H1 (cell line): ENCODE results near the gene TMEM170A. TPM values are rescaled to one million over a fixed set of nuclear protein-coding genes. Genes with fewer than 3 reads are reported as not detected.

Experiments used
- CTCF ChIA-PET: fragments of 300-600 bp; sonication (Branson Sonifier 250); formaldehyde crosslinking; loops from one replicate; lab custom pipeline; 2021; ENCODE audit not compliant: partially characterized antibody; lab: Charles Lee
- POLR2A ChIA-PET: fragments of 300-600 bp; sonication (Branson Sonifier 250); formaldehyde crosslinking; loops from one replicate; lab custom pipeline; 2021; ENCODE audit warnings: inconsistent platforms; ENCODE audit not compliant: partially characterized antibody; lab: Charles Lee
- DNase-seq, 2 experiments: peaks; one replicate each; pipeline versions ENCODE4 v3.0.0 to v3.0.0-alpha.2; 2010 to 2022; ENCODE audit warnings: low spot score in 2 of 2, low read depth in 1 of 2, mixed read lengths in 1 of 2
- FAIRE-seq: peaks from 2 replicates; lab custom pipeline; 2011; peaks lifted over from hg19 to GRCh38; lab: Jason Lieb, UNC
- H2AFZ ChIP-seq: 2 replicates; pipeline ENCODE4 v1.8.1; 2012; ENCODE audit warnings: low read length, inconsistent platforms
- H2AK5ac ChIP-seq: 2 replicates; pipeline ENCODE4 v1.6.1; 2013; ENCODE audit warnings: low read depth, low read length
- H2BK120ac ChIP-seq: replicated peaks from 2 replicates; pipeline ENCODE3; 2013; ENCODE audit warnings: low read depth, low read length, inconsistent platforms
- H2BK12ac ChIP-seq: 2 replicates; pipeline ENCODE4 v1.6.1; 2013; ENCODE audit warnings: low read depth, low read length
- H2BK15ac ChIP-seq: 2 replicates; pipeline ENCODE4 v1.6.1; 2013; ENCODE audit warnings: low read length
- H2BK20ac ChIP-seq: 2 replicates; pipeline ENCODE4 v1.6.1; 2013; ENCODE audit warnings: low read length
- H2BK5ac ChIP-seq: 2 replicates; pipeline ENCODE4 v1.6.1; 2013; ENCODE audit warnings: low read depth, low read length
- H3K14ac ChIP-seq: 2 replicates; pipeline ENCODE4 v1.6.1; 2013; ENCODE audit warnings: inconsistent platforms; ENCODE audit not compliant: insufficient read length
- H3K18ac ChIP-seq: 2 replicates; pipeline ENCODE4 v1.6.1; 2013; ENCODE audit warnings: low read length; ENCODE audit errors: extremely low read depth
- H3K23ac ChIP-seq: 2 replicates; pipeline ENCODE4 v1.6.1; 2013; ENCODE audit warnings: inconsistent platforms; ENCODE audit not compliant: insufficient read length
- H3K23me2 ChIP-seq: 2 replicates; pipeline ENCODE4 v1.6.1; 2013; ENCODE audit warnings: low read depth, low read length
- H3K27ac ChIP-seq: 2 replicates; pipeline ENCODE4 v1.6.1; 2011; ENCODE audit warnings: low read depth, low read length, inconsistent platforms
- H3K27me3 ChIP-seq, 4 experiments: replicated peaks in 1 of 4; 1 replicate in 1 of 4; 2 replicates in 3 of 4; pipeline versions ENCODE4 v1.6.1 to v1.8.1; 2011 to 2013; ENCODE audit warnings: low read length in 3 of 4, mild to moderate bottlenecking in 3 of 4, inconsistent platforms in 2 of 4, mixed read lengths in 2 of 4, moderate library complexity in 1 of 4; ENCODE audit not compliant: control insufficient read depth in 3 of 4, insufficient read depth in 3 of 4; ENCODE audit errors: extremely low read depth in 1 of 4
- H3K36me3 ChIP-seq, 4 experiments: 2 replicates each; pipeline versions ENCODE4 v1.6.1 to v1.8.1; 2011 to 2013; ENCODE audit warnings: mild to moderate bottlenecking in 4 of 4, low read length in 3 of 4, moderate library complexity in 2 of 4, control low read depth in 1 of 4, inconsistent platforms in 1 of 4; ENCODE audit not compliant: insufficient read depth in 4 of 4, control insufficient read depth in 2 of 4
- H3K4ac ChIP-seq: replicated peaks from 2 replicates; pipeline ENCODE3; 2013; ENCODE audit warnings: low read length, low read depth, mixed read lengths, inconsistent platforms; ENCODE audit not compliant: insufficient read length
- H3K4me1 ChIP-seq, 4 experiments: replicated peaks in 1 of 4; 1 replicate in 1 of 4; 2 replicates in 3 of 4; pipeline versions ENCODE4 v1.6.1 to v1.8.1; 2011 to 2013; ENCODE audit warnings: low read length in 3 of 4, inconsistent platforms in 2 of 4, mixed read lengths in 1 of 4; ENCODE audit not compliant: insufficient read depth in 4 of 4, control insufficient read depth in 3 of 4
- H3K4me2 ChIP-seq, 2 experiments: 2 replicates each; pipeline versions ENCODE4 v1.6.1 to v1.8.1; 2011 to 2013; ENCODE audit warnings: low read depth in 2 of 2, low read length in 2 of 2, control low read depth in 1 of 2, inconsistent platforms in 1 of 2, mild to moderate bottlenecking in 1 of 2; ENCODE audit not compliant: insufficient read depth in 1 of 2
- H3K4me3 ChIP-seq, 4 experiments: fragments of 200-600, 300-600 bp in 1 of 4; sonication (generic), shearing (Covaris generic), sonication (Bioruptor Twin) in 1 of 4; 2 replicates each; pipeline versions ENCODE4 v1.5.1 to v1.8.1; 2011 to 2016; ENCODE audit warnings: low read length in 4 of 4, low read depth in 3 of 4, control low read depth in 2 of 4, inconsistent platforms in 2 of 4, mild to moderate bottlenecking in 2 of 4, mixed read lengths in 1 of 4, moderate library complexity in 1 of 4; ENCODE audit not compliant: insufficient read depth in 2 of 4; ENCODE audit errors: extremely low read depth in 1 of 4
- H3K56ac ChIP-seq: replicated peaks from 2 replicates; pipeline ENCODE3; 2013; ENCODE audit warnings: low read depth, mild to moderate bottlenecking, mixed read lengths, low read length, inconsistent platforms; ENCODE audit not compliant: insufficient read length
- H3K79me1 ChIP-seq: 2 replicates; pipeline ENCODE4 v1.6.1; 2013; ENCODE audit warnings: low read depth, low read length, control low read depth
- H3K79me2 ChIP-seq, 2 experiments: 2 replicates each; pipeline versions ENCODE4 v1.6.1 to v1.8.1; 2012 to 2013; ENCODE audit warnings: low read length in 2 of 2, mild to moderate bottlenecking in 2 of 2, inconsistent platforms in 1 of 2; ENCODE audit not compliant: insufficient read depth in 2 of 2, control insufficient read depth in 1 of 2
- H3K9ac ChIP-seq, 4 experiments: replicated peaks in 1 of 4; 1 replicate in 1 of 4; 2 replicates in 3 of 4; pipeline versions ENCODE4 v1.6.1 to v1.8.1; 2011 to 2013; ENCODE audit warnings: low read depth in 3 of 4, low read length in 3 of 4, control low read depth in 2 of 4, mild to moderate bottlenecking in 2 of 4, moderate library complexity in 2 of 4, inconsistent platforms in 1 of 4; ENCODE audit errors: extremely low read depth in 1 of 4
- H3K9me3 ChIP-seq, 2 experiments: 2 replicates each; pipeline versions ENCODE4 v1.6.1 to v1.8.1; 2012 to 2013; ENCODE audit warnings: mild to moderate bottlenecking in 2 of 2, moderate library complexity in 2 of 2, control low read depth in 1 of 2, inconsistent platforms in 1 of 2, low read depth in 1 of 2, low read length in 1 of 2, mixed read lengths in 1 of 2; ENCODE audit not compliant: insufficient read depth in 2 of 2
- H4K20me1 ChIP-seq, 2 experiments: replicated peaks in 1 of 2; 2 replicates each; pipeline versions ENCODE3 to v1.8.1; 2011 to 2013; ENCODE audit warnings: inconsistent platforms in 2 of 2, low read length in 2 of 2, mild to moderate bottlenecking in 1 of 2; ENCODE audit not compliant: insufficient read depth in 2 of 2, control insufficient read depth in 1 of 2
- H4K5ac ChIP-seq: 2 replicates; pipeline ENCODE4 v1.6.1; 2013; ENCODE audit warnings: low read length, low read depth, mixed read lengths, inconsistent platforms; ENCODE audit not compliant: insufficient read length
- H4K8ac ChIP-seq: 2 replicates; pipeline ENCODE4 v1.8.0; 2013; ENCODE audit warnings: mild to moderate bottlenecking, moderate library complexity, low read length, inconsistent platforms; ENCODE audit not compliant: insufficient read depth; ENCODE audit errors: extremely low read depth
- H4K91ac ChIP-seq: replicated peaks from 2 replicates; pipeline ENCODE3; 2013; ENCODE audit warnings: low read length, mixed read lengths, inconsistent platforms; ENCODE audit not compliant: insufficient read length
- CBX5 ChIP-seq: fragments of 300-800, 300-1000 bp; sonication (generic); IDR thresholded peaks from 2 replicates; pipeline ENCODE4 v1.7.1; 2016; ENCODE audit warnings: antibody characterized with exemption, low read length, low read depth
- CHD2 ChIP-seq: IDR thresholded peaks from 2 replicates; pipeline ENCODE4 v1.6.1; 2012; ENCODE audit warnings: low read length, improper control_type of control experiment
- CTBP2 ChIP-seq: IDR thresholded peaks from 2 replicates; pipeline ENCODE4 v1.7.0; 2011; ENCODE audit warnings: borderline replicate concordance, mild to moderate bottlenecking, moderate library complexity, mixed read lengths, low read length; ENCODE audit not compliant: insufficient read depth, insufficient read length
- GABPA ChIP-seq: IDR thresholded peaks from 2 replicates; pipeline ENCODE4 v1.6.1; 2011; ENCODE audit warnings: mild to moderate bottlenecking, low read length, moderate library complexity, borderline replicate concordance; ENCODE audit not compliant: insufficient read depth
- HDAC6 ChIP-seq: IDR thresholded peaks from one replicate; pipeline ENCODE4 v1.7.1; 2012; ENCODE audit warnings: low read depth, mild to moderate bottlenecking, inconsistent platforms, low read length, moderate library complexity
- KDM5A ChIP-seq: fragments of 200-600 bp; IDR thresholded peaks from 2 replicates; pipeline ENCODE4 v1.7.1; 2012; ENCODE audit warnings: mild to moderate bottlenecking, low read length, inconsistent platforms, mixed read lengths
- MAX ChIP-seq: IDR thresholded peaks from 2 replicates; pipeline ENCODE4 v1.6.1; 2012; ENCODE audit warnings: inconsistent platforms
- RNF2 ChIP-seq: fragments of 200-900, 300-1000 bp; sonication (generic); IDR thresholded peaks from 2 replicates; pipeline ENCODE4 v1.7.1; 2016; ENCODE audit warnings: borderline replicate concordance, low read depth, mild to moderate bottlenecking, antibody characterized with exemption, low read length; ENCODE audit not compliant: poor library complexity, severe bottlenecking; ENCODE audit errors: missing control alignments
- SIRT6 ChIP-seq: IDR thresholded peaks from one replicate; pipeline ENCODE4 v1.7.1; 2012; ENCODE audit warnings: low read length, inconsistent platforms
- SIX5 ChIP-seq: IDR thresholded peaks from 2 replicates; pipeline ENCODE4 v1.6.1; 2011; ENCODE audit warnings: mild to moderate bottlenecking, low read depth, low read length
- SP2 ChIP-seq: IDR thresholded peaks from 2 replicates; pipeline ENCODE4 v1.6.1; 2012; ENCODE audit warnings: mild to moderate bottlenecking, low read length, inconsistent platforms
- SP4 ChIP-seq: IDR thresholded peaks from 2 replicates; pipeline ENCODE4 v1.6.1; 2012; ENCODE audit warnings: low read length, inconsistent platforms
- TAF1 ChIP-seq: IDR thresholded peaks from 2 replicates; pipeline ENCODE4 v1.6.1; 2011; ENCODE audit warnings: mild to moderate bottlenecking, low read depth, low read length
- TBP ChIP-seq: IDR thresholded peaks from 2 replicates; pipeline ENCODE4 v1.6.1; 2011; ENCODE audit warnings: low read depth, low read length, improper control_type of control experiment
- WGBS, 2 experiments: shearing (Covaris generic) in 1 of 2; methylation state at CpG; one replicate each; pipeline versions ENCODE4 v1.1.6 to v1.1.7; 2013 to 2015; ENCODE audit warnings: low lambda C conversion rate in 2 of 2, mixed read lengths in 2 of 2, inconsistent platforms in 1 of 2, low coverage in 1 of 2, missing lambda C conversion rate in 1 of 2; ENCODE audit not compliant: insufficient replicate concordance in 2 of 2, insufficient coverage in 1 of 2, insufficient read length in 1 of 2; ENCODE audit errors: extremely low coverage in 1 of 2, missing lambda C conversion rate in 1 of 2; 5-methylcytosine and 5-hydroxymethylcytosine counted together
- polyA plus RNA-seq, 7 experiments: library from polyadenylated mRNA; depleted of rRNA in 3 of 7; stranded (reverse) in 5 of 7; unstranded in 2 of 7; fragments of >200 nt in 5 of 7; fragments of 200-250 nt in 2 of 7; gene quantifications; 1 replicate in 5 of 7; 2 replicates in 1 of 7; 4 replicates in 1 of 7; pipeline versions ENCODE4 v1.2.1 to v1.2.3, GENCODE V29; 2011 to 2013; ENCODE audit warnings: missing spikeins in 2 of 7, mixed read lengths in 2 of 7
- total RNA-seq: library from RNA; stranded (reverse); fragmentation: NEBNext Ultra II Directional; extraction: Animal tissue kit (Norgen Biotek cat#: 25700); gene quantifications from 2 replicates; pipeline ENCODE4 v1.2.1, GENCODE V29; 2021

Gene TMEM170A
- total and polyA plus RNA-seq, 2 of the 8 experiments (the other 6 are each of a cell fraction or from before 2014, with no cell fraction given), result 22.9 to 56.6 TPM

- Histone ChIP-seq H3K56ac (no peak overlapping the region), H2BK20ac (no peak overlapping the region), H3K4ac (no peak overlapping the region), H4K91ac (no peak overlapping the region), H3K18ac (no peak overlapping the region), H3K79me1 (no peaks in the 10 kb centered on the region), H2BK15ac (0 out of 2 replicates have a peak overlapping the region, but pooled peaks have one; percentile 46), H3K4me3 (no peak overlapping the region), H3K4me2 (no peak overlapping the region), H3K79me2 (no peaks in the 10 kb centered on the region), H3K36me3 (peaks cover 0 to 23% (median 10%) of the 10 kb centered on the region in 4 experiments; a peak in 7 of 8 replicates), H3K23me2 (no peaks in the 10 kb centered on the region), H3K23ac (no peak overlapping the region), H2BK120ac (no peak overlapping the region), H3K14ac (no peak overlapping the region), H4K8ac (peak overlapping the region; percentile 1; the same call in 1 of the 2 replicates), H3K9ac (no peak overlapping the region), H3K27ac (no peak overlapping the region), H3K4me1 (peaks cover 1 to 6% (median 5%) of the 10 kb centered on the region in 4 experiments; a peak in 6 of 7 replicates), H2BK12ac (0 out of 2 replicates have a peak overlapping the region, but pooled peaks have one; percentile 75), H2AK5ac (no peak overlapping the region), H2AFZ (no peak overlapping the region), H3K9me3 (0 out of 4 replicates have a peak, but pooled peaks cover 0 to 3% of the 10 kb centered on the region in 2 experiments), H3K27me3 (no peaks in the 10 kb centered on the region), H2BK5ac (peak overlapping the region; percentile 12; the same call in 1 of the 2 replicates), H4K5ac (no peak overlapping the region), H4K20me1 (peaks cover 0 to 2% of the 10 kb centered on the region in 2 experiments)
- CTCF ChIA-PET, result interaction anchor here (0.9 to 9.9 kb wide), 4 partner anchors 11 to 116 kb away, joined by 3 to 127 read pairs (median 4); no protein-coding TSS in a partner anchor
- POLR2A ChIA-PET, result interaction anchor here (1.3 kb wide), 1 partner anchor 20 kb away, joined by 5 read pairs; the partner anchor contains the start of gene CHST6
- 83% methylated on average over 2 of the region's 2 CpGs; no CpG with 5 or more reads in 1 of the 2 experiments for WGBS, 2 experiments
- DNase-seq, result no peak
- no peak for FAIRE-seq
- TF ChIP-seq SP4, result no peak
- TF ChIP-seq SP2, result no peak
- TF ChIP-seq GABPA, result no peak
- TF ChIP-seq CHD2, result no peak
- TF ChIP-seq HDAC6, result no peak
- no peak for TF ChIP-seq CTBP2
- TF ChIP-seq TAF1, result no peak
- no peak for TF ChIP-seq TBP
- no peak for TF ChIP-seq SIRT6
- no peak for TF ChIP-seq CBX5
- TF ChIP-seq SIX5, result no peak
- no peak for TF ChIP-seq MAX
- no peak for TF ChIP-seq RNF2
- TF ChIP-seq KDM5A, result no peak
Observed at GRCh38 chr16:75475420-75475847, 10.9 kb upstream of the TMEM170A start.
